LNCaP clone FGC (cell line): ENCODE measurements around the gene PRKAG2.
A peak's percentile ranks its signal among the peaks of the same experiment; 100 is the strongest.

Experiments
- DNase-seq: peaks from one replicate; pipeline ENCODE4 v3.0.0-alpha.2; 2011; ENCODE audit warnings: low read depth
- H3K4me3 ChIP-seq: 2 replicates; pipeline ENCODE4 v1.5.1; 2011; ENCODE audit warnings: mild to moderate bottlenecking, low read depth, low read length, control low read depth
- TF ChIP-seq, protein P1 (sequence below): IDR thresholded peaks from 2 replicates; pipeline ENCODE4 v1.5.1; 2012; ENCODE audit warnings: mild to moderate bottlenecking; ENCODE audit not compliant: control insufficient read depth, insufficient read depth; ENCODE audit errors: extremely low read depth

PRKAG2 gene

DNA sequence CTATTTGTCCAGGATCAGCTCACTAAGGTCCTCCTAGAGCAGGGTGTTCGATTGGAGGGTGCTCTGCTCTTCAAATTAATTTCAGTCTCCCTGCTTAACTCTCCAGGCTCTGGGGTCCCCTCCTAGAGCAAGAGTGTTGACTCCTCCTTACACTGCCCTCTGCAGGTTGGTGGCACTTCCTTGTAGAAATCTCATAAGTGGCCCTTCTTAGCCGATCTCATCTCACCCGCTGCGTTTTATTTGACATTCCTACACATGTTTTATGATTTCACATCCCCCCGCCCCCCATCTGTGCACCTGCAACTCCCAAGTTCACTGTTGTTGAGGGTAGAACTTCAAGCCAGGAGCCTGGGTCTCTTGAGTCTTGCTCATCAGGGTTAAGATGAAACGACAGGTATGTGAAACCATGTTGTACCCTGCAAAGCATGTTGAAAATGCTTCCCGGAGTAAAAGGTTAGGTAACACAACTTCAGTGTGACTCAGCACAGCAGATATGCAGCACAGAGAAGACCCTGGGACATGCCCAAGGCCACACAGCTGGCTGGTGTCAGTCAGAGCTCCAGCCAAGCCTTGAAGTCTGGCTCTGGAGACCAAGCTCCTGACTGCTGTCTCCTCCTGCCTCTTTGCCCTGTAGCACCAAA lies 171.2 kb downstream of the PRKAG2 start:
- TF ChIP-seq, protein P1, sequence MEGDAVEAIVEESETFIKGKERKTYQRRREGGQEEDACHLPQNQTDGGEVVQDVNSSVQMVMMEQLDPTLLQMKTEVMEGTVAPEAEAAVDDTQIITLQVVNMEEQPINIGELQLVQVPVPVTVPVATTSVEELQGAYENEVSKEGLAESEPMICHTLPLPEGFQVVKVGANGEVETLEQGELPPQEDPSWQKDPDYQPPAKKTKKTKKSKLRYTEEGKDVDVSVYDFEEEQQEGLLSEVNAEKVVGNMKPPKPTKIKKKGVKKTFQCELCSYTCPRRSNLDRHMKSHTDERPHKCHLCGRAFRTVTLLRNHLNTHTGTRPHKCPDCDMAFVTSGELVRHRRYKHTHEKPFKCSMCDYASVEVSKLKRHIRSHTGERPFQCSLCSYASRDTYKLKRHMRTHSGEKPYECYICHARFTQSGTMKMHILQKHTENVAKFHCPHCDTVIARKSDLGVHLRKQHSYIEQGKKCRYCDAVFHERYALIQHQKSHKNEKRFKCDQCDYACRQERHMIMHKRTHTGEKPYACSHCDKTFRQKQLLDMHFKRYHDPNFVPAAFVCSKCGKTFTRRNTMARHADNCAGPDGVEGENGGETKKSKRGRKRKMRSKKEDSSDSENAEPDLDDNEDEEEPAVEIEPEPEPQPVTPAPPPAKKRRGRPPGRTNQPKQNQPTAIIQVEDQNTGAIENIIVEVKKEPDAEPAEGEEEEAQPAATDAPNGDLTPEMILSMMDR: peak; percentile 49
- no peak overlapping the region for H3K4me3 ChIP-seq
- no peak for DNase-seq

GRCh38 chr7:151704960-151705635 lies 171.8 kb downstream of the PRKAG2 start:
- no peak overlapping the region for H3K4me3 ChIP-seq
- TF ChIP-seq, protein P1: no peak
- no peak for DNase-seq

- H3K4me3 ChIP-seq: no peak overlapping the region
- TF ChIP-seq, protein P1: no peak
- no peak for DNase-seq
These were observed 172.5 kb downstream of the PRKAG2 start for GRCh38 chr7:151704299-151704959.

- no peak for DNase-seq
- H3K4me3 ChIP-seq: no peak overlapping the region
- TF ChIP-seq, protein P1: no peak
These were observed 174.0 kb downstream of the PRKAG2 start for GRCh38 chr7:151702961-151703360.

GRCh38 chr7:151700586-151701165 lies 176.2 kb downstream of the PRKAG2 start:
- no peak overlapping the region for H3K4me3 ChIP-seq
- DNase-seq: no peak
- TF ChIP-seq, protein P1: no peak

DNA sequence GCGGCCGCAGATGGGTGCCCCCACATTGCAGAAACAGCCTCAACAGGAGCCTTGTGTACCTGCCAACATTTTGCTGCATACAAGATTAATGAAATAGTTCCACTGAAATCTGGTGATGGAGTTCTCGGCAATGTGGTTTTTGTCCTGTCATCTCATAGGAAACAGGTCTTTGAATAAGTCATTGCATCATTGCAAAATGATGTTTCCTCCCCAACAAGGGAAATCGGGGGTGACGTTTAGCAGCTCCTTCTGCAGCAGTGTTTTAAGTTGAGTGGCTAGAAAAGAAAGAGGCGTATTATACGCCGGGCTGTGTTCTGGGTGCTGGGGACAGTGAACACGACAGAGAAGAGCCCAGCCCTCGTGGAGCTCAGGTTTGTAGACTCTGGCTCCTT lies 177.0 kb downstream of the PRKAG2 start:
- no peak for DNase-seq
- no peak overlapping the region for H3K4me3 ChIP-seq
- TF ChIP-seq, protein P1: no peak
